Lung microvascular endothelial cell (primary cell): ENCODE measurements around the gene RAB9B. TPM values are rescaled to one million over a fixed set of nuclear protein-coding genes. Genes with fewer than 3 reads are reported as not detected.
"Not testable (repeated sequence)": the region's sequence is repeated elsewhere in the genome, so short reads cannot be mapped to it uniquely, and the experiment has no call there.

Experiments
- DNase-seq, 2 donors: peaks; one replicate each; pipeline versions ENCODE4 v3.0.0 to v3.0.0-alpha.2; 2010; ENCODE audit warnings: low read depth in 2 of 2
- total RNA-seq: library from RNA; depleted of rRNA; stranded (reverse); fragments of >200 nt; gene quantifications from 2 replicates; pipeline ENCODE4 v1.2.1, GENCODE V29; 2014

The RAB9B gene
- total RNA-seq, 1 donor from 2014 or later: 0.60 TPM

DNA sequence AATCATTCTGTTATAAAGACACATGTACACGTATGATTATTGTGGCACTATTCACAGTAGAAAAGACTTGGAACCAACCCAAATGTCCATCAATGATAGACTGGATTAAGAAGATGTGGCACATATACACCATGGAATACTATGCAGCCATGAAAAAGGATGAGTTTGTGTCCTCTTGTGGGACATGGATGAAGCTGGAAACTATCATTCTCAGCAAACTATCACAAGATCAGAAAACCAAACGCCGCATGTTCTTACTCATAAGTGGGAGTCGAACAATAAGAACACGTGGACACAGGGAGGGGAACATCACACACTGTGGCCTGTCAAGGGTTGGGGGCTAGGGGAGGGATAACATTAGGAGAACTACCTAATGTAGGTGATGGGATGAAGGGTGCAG, 15.0 kb downstream of the RAB9B start:
- not testable (repeated sequence) for DNase-seq

DNA sequence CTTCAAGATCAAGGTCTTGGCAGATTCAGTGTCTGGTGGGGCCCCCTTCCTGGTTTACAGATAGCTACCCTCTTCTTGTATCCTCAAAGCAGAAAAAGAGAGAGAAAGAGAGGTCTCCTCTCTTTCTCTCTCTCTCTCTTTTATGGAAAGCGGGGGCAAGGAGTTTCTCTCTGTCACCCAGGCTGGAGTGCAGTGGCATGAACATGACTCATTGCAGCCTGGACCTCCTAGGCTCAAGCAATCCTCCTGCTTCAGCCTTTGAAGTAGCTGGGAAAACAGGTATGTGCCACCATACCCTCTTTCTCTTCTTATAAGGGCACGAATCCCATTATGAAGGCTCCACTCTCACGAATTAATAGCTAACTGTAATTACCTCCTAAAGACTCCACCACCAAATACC, 20.2 kb downstream of the RAB9B start:
- no peak for DNase-seq

DNA sequence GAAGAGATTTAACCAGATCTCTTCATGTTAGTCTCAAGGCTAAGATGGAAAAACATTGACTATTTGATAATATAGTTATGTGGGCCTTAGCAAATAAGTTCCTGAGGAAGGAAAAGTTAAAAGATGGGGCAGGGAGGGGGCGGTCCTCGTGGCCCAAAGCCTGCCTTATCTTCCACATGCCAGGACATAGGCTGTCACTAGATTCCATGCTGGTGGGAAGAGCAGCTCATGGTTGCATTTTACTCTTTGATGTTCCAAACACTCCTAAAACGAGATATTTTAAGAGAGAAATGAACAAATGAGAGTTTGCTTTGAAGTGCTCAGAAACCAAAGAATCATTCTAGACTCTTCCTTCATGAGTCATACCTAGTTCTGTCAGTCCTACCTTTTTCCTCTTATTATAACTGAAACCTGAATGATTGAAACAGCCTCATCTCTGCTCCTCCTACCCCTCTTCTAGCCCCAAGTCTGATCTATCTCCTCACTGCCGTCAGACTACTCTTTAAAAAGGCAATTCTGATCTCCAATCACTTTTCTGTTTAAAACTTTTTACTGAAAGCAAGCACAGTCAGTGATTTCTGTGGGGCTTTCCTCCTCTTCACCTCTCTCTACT, 25.1 kb downstream of the RAB9B start:
- no peak for DNase-seq

DNA sequence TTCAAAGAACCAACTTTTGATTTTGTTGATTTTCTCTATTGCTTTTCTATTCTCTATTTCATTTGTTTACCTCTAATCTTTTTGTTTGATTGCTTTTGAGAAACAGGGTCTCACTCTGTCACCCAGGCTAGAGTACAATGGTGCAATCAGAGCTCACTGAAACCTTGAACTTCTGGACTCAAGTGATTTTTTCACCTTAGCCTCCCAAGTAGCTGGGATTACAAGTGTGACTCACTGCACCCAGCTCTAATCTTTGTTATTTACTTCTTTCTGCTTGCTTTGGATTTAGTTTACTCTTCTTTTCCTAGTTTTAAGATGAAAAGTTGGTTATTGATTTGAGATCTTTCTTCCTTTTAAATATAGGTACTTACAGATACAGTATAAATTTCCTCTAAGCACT, 26.2 kb downstream of the RAB9B start:
- DNase-seq: no peak

GRCh38 chrX:103800318-103800717, 31.7 kb downstream of the RAB9B start:
- DNase-seq: no peak

- DNase-seq: no peak
These were observed 34.4 kb downstream of the RAB9B start for GRCh38 chrX:103797691-103798090.

GRCh38 chrX:103794119-103794518, 37.9 kb downstream of the RAB9B start:
- DNase-seq: no peak

DNA sequence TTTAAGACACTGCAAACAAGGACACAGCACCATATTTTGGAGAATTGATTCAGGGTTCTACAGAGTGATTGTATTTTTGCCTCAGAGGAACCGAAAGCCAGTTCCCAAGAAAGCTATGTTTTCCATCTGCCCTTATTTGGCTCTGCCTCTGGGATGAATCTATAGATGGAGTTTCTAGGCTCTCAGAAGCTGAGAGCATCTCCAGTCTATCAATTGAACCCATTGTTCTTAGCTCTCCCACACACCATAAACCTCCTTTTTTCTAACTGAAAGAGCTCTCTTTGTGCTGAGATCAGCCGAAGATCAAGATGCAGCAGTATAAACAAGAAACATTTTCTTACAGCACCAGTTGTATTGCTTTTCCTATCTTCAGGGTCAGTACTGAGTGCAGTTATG, 38.5 kb downstream of the RAB9B start:
- no peak for DNase-seq

DNA sequence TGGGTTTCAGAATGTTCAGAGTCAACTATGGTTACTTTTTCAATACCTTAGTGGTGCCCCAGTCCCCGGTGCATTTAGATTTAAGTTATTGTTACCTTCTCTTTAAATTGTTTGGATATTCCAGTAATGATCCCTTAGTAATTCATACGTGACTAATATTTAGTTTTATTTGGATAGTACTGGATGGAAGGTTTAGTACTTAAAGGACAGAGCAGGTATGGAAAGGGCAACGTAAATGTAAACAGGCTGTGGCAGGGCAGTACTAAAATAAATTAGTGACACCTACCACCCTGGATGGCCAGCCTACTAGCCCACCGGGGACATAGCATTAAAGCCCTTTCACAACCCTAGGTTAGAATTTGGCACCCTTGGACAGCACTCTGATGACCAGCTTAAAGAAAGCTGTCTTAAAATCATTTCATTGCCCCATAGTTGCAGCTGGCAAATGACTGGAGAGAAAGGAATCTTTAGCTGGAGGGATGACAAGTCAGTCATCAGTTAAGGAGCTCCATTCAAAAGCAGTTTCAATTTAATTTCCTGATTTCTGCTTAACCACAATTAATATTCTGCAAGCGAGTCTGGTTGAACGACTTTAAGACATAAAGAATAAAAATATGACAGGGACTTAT, 39.0 kb downstream of the RAB9B start:
- DNase-seq: no peak

DNA sequence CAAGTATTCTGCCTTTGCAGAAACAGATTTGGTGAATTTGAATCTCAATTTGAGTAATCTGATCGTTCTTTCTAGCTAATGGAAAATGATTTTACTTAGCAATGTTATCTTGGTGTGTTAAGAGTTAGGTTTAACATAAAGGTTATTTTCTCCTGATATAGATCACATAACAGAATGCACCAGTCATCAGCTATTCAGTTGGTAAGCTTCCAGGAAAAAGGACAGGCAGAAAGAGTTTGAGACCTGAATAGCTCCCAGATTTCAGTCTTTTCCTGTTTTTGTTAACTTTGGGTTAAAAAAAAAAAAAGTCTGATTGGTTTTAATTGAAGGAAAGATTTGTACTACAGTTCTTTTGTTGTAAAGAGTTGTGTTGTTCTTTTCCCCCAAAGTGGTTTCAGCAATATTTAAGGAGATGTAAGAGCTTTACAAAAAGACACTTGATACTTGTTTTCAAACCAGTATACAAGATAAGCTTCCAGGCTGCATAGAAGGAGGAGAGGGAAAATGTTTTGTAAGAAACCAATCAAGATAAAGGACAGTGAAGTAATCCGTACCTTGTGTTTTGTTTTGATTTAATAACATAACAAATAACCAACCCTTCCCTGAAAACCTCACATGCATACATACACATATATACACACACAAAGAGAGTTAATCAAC, 40.1 kb downstream of the RAB9B start:
- peak in 1 of 2 donors; percentile 56 for DNase-seq

DNA sequence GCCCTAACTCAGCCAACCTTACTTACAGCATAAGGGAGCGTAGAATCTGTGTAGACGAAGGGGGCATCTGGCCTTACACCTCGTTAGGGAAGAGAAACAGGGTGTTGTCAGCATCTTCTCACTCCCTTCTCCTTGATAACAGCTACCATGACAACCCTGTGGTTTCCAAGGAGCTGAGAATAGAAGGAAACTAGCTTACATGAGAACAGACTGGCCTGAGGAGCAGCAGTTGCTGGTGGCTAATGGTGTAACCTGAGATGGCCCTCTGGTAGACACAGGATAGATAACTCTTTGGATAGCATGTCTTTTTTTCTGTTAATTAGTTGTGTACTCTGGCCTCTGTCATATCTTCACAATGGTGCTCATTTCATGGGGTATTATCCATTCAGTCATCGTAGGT, 40.8 kb downstream of the RAB9B start:
- DNase-seq: no peak

- DNase-seq: no peak
These were observed 43.1 kb downstream of the RAB9B start for GRCh38 chrX:103789004-103789403.

GRCh38 chrX:103783971-103784370, 48.1 kb downstream of the RAB9B start:
- DNase-seq: no peak

GRCh38 chrX:103783196-103783595, 48.9 kb downstream of the RAB9B start:
- no peak for DNase-seq

DNA sequence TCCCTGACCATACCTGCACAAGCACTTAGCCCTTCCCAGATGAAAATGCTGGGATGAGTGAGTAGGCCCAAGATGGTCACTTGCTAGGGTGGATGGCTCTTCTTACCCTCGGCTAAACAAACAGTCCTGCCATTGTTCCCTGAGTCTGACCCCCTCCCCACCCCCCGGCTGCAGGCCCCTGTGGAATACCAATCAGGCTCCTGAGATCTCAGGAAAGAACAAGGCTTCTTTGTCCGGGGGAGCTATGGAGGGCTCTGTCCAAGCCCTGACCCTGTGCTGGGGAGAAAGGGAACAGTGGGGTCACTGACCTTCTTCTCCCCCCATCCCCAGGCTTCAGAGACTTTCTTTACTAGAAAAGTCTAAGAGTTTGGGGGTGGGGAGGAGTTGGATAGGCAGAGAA, 49.4 kb downstream of the RAB9B start:
- no peak for DNase-seq

GRCh38 chrX:103781706-103782105, 50.4 kb downstream of the RAB9B start:
- DNase-seq: no peak

GRCh38 chrX:103781062-103781402, 51.0 kb downstream of the RAB9B start:
- no peak for DNase-seq

- DNase-seq: no peak
These were observed 51.6 kb downstream of the RAB9B start for GRCh38 chrX:103780336-103781061.

- peak in 1 of 2 donors; percentile 86 for DNase-seq
These were observed 52.8 kb downstream of the RAB9B start for GRCh38 chrX:103779141-103779789.

- no peak for DNase-seq
These were observed 55.5 kb downstream of the RAB9B start, which contains the start of gene PLP1 for GRCh38 chrX:103776546-103776945. Gene PLP1, plus strand, starts transcription at chrX:103776840. Its CDS starts 156 bp downstream, at chrX:103776996.

GRCh38 chrX:103774070-103774642, 57.9 kb downstream of the RAB9B start:
- DNase-seq: peak; percentile 57 to 77

- DNase-seq: no peak
These were observed 58.6 kb downstream of the RAB9B start for GRCh38 chrX:103773445-103773844.
